ENCODE measurements around the gene PRKCQ. TPM values are rescaled to one million over a fixed set of nuclear protein-coding genes. Genes with fewer than 3 reads are reported as not detected.

Gene PRKCQ
- total RNA-seq, 1 experiment from 2014 or later, result 0.73 TPM

DNA sequence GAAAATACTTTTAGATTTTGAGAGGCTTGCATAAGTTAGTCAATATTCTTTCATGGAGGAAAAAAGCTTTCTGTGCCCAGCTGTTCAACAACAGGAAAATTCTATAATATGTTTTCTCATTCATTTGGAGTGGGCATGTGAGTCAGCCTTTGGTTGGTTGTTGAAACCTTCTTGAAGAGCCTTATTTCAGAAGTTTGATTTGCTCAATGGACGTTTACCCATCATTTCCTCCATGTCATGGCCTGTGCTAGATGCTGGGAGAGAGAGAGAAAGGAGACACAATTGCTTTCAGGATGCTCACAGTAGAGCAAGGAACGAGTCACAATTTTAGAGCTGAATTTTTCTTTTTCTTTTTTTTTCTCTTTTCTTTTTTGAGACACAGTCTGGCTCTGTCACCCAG, 181.7 kb downstream of the PRKCQ start:
- intact Hi-C loops (cut with micrococcal nuclease; ENCODE audit: unreplicated experiment), result loop anchor here (2.0 kb wide), 1 partner anchor 108 kb away; no protein-coding TSS in a partner anchor
- Mint-ChIP-seq H3K4me3 (ENCODE audit: low read depth, unreplicated experiment) (no peak overlapping the region), H3K27ac (ENCODE audit: unreplicated experiment) (no peak overlapping the region), H3K9me3 (ENCODE audit: low read depth, unreplicated experiment) (no peaks in the 10 kb centered on the region), H3K4me1 (ENCODE audit: low read depth, unreplicated experiment) (peaks cover 55% of the 10 kb centered on the region), H3K27me3 (ENCODE audit: unreplicated experiment) (no peaks in the 10 kb centered on the region), H3K36me3 (ENCODE audit: insufficient read depth, unreplicated experiment) (peaks cover 13% of the 10 kb centered on the region)
- CTCF ChIA-PET, result interaction anchor here (0.5 to 2.1 kb wide), 6 partner anchors 10 to 213 kb away, joined by 3 to 14 read pairs (median 5); partner anchors contain the start of gene PFKFB3
- no TSS peak for BruUV-seq (replicated peaks)
- DNase-seq, result no peak
- TF ChIP-seq, protein P1, sequence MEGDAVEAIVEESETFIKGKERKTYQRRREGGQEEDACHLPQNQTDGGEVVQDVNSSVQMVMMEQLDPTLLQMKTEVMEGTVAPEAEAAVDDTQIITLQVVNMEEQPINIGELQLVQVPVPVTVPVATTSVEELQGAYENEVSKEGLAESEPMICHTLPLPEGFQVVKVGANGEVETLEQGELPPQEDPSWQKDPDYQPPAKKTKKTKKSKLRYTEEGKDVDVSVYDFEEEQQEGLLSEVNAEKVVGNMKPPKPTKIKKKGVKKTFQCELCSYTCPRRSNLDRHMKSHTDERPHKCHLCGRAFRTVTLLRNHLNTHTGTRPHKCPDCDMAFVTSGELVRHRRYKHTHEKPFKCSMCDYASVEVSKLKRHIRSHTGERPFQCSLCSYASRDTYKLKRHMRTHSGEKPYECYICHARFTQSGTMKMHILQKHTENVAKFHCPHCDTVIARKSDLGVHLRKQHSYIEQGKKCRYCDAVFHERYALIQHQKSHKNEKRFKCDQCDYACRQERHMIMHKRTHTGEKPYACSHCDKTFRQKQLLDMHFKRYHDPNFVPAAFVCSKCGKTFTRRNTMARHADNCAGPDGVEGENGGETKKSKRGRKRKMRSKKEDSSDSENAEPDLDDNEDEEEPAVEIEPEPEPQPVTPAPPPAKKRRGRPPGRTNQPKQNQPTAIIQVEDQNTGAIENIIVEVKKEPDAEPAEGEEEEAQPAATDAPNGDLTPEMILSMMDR (IDR thresholded peaks at IDR 0.05; ENCODE audit: unreplicated experiment), result no peak

GRCh38 chr10:6396652-6397051, 183.4 kb downstream of the PRKCQ start:
- no peak overlapping the region for H3K27ac Mint-ChIP-seq (ENCODE audit: unreplicated experiment)
- CTCF ChIA-PET, result no interaction called here

DNA sequence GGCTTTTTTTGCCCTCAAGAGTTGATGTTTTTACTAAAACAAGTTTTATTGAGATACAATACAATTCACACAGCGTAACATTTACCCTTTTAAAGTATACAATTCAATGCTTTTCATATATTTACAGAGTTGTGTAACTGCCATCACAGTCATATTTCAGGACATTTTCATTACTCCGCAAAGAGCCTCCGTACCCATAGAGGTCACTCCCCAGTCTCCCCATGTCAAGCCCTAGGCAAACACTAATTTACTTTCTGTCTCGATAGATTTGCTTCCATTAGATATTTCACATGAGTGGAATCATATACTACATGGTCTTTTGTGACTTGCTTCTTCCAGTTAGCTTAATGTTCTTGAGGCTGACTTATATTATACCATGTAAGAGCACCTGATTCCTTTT, 183.8 kb downstream of the PRKCQ start:
- CTCF ChIA-PET, result no interaction called here
- peaks cover 7% of the 10 kb centered on the region for H3K36me3 Mint-ChIP-seq (ENCODE audit: insufficient read depth, unreplicated experiment)
- no peak overlapping the region for H3K27ac Mint-ChIP-seq (ENCODE audit: unreplicated experiment)
- H3K4me3 Mint-ChIP-seq (ENCODE audit: low read depth, unreplicated experiment), result no peak overlapping the region
- no peaks in the 10 kb centered on the region for H3K27me3 Mint-ChIP-seq (ENCODE audit: unreplicated experiment)
- H3K9me3 Mint-ChIP-seq (ENCODE audit: low read depth, unreplicated experiment), result no peaks in the 10 kb centered on the region
- BruUV-seq (replicated peaks), result no TSS peak
- intact Hi-C loops (cut with micrococcal nuclease; ENCODE audit: unreplicated experiment), result no loop called here
- peaks cover 33% of the 10 kb centered on the region for H3K4me1 Mint-ChIP-seq (ENCODE audit: low read depth, unreplicated experiment)
- TF ChIP-seq, protein P1 (IDR thresholded peaks at IDR 0.05; ENCODE audit: unreplicated experiment), result no peak
- no peak for DNase-seq

More at GRCh38 chr10:6396652-6397051, 183.4 kb downstream of the PRKCQ start:
- TF ChIP-seq, protein P1 (IDR thresholded peaks at IDR 0.05; ENCODE audit: unreplicated experiment), result no peak
- no peaks in the 10 kb centered on the region for H3K27me3 Mint-ChIP-seq (ENCODE audit: unreplicated experiment)
- H3K4me3 Mint-ChIP-seq (ENCODE audit: low read depth, unreplicated experiment), result no peak overlapping the region
- peaks cover 9% of the 10 kb centered on the region for H3K36me3 Mint-ChIP-seq (ENCODE audit: insufficient read depth, unreplicated experiment)
- no peaks in the 10 kb centered on the region for H3K9me3 Mint-ChIP-seq (ENCODE audit: low read depth, unreplicated experiment)
- intact Hi-C loops (cut with micrococcal nuclease; ENCODE audit: unreplicated experiment), result no loop called here
- H3K4me1 Mint-ChIP-seq (ENCODE audit: low read depth, unreplicated experiment), result peaks cover 37% of the 10 kb centered on the region
- BruUV-seq (replicated peaks), result no TSS peak
- DNase-seq, result no peak

- BruUV-seq (replicated peaks), result no TSS peak
- intact Hi-C loops (cut with micrococcal nuclease; ENCODE audit: unreplicated experiment), result no loop called here
- Mint-ChIP-seq H3K36me3 (ENCODE audit: insufficient read depth, unreplicated experiment) (peaks cover 7% of the 10 kb centered on the region), H3K27me3 (ENCODE audit: unreplicated experiment) (no peaks in the 10 kb centered on the region), H3K9me3 (ENCODE audit: low read depth, unreplicated experiment) (peaks cover 4% of the 10 kb centered on the region), H3K4me3 (ENCODE audit: low read depth, unreplicated experiment) (no peak overlapping the region), H3K27ac (ENCODE audit: unreplicated experiment) (no peak overlapping the region), H3K4me1 (ENCODE audit: low read depth, unreplicated experiment) (peaks cover 28% of the 10 kb centered on the region)
- no peak for DNase-seq
- CTCF ChIA-PET, result interaction anchor here (0.9 kb wide), 1 partner anchor 11 kb away, joined by 4 read pairs; no protein-coding TSS in a partner anchor
- TF ChIP-seq, protein P1 (IDR thresholded peaks at IDR 0.05; ENCODE audit: unreplicated experiment), result no peak
Measured at GRCh38 chr10:6395606-6396005, 184.5 kb downstream of the PRKCQ start.

Measured in Calu3 (cell line).